Esophagus squamous epithelium (tissue), 4 donors: ENCODE results near the gene ETS1.

Experiments
- CTCF ChIP-seq, 6 experiments: fragments of 450-650 bp in 4 of 6; fragments of 200-600 bp in 2 of 6; sonication (generic) in 2 of 6; IDR thresholded peaks; one replicate each; pipeline ENCODE4 v1.5.1; 2016 to 2019; ENCODE audit warnings: antibody characterized with exemption in 6 of 6, mild to moderate bottlenecking in 4 of 6, moderate library complexity in 4 of 6
- POLR2A ChIP-seq, 4 donors: fragments of 450-650 bp; IDR thresholded peaks; one replicate each; pipeline ENCODE4 v1.6.1; 2017; ENCODE audit warnings: antibody characterized with exemption in 4 of 4, mild to moderate bottlenecking in 4 of 4, moderate library complexity in 3 of 4

- TF ChIP-seq CTCF (IDR thresholded peaks at IDR 0.05) (no peak), POLR2A (IDR thresholded peaks at IDR 0.05) (no peak)
Observed at GRCh38 chr11:128479144-128479543, 108.2 kb downstream of the ETS1 start.
